Naive thymus-derived CD4-positive, alpha-beta T cell (primary cell): ENCODE results near the gene ERVH48-1. TPM values are rescaled to one million over a fixed set of nuclear protein-coding genes. Genes with fewer than 3 reads are reported as not detected.
"Not testable (repeated sequence)": the region's sequence is repeated elsewhere in the genome, so short reads cannot be mapped to it uniquely, and the experiment has no call there.

ENCODE experiments used
- ATAC-seq: fragments of 150-1000 bp; cut with Tn5 transposase; 2 replicates; pipeline ENCODE4 v1.10.0; 2021; ENCODE audit warnings: mild to moderate bottlenecking, moderate library complexity
- CTCF ChIA-PET: fragments of 350-600 bp; sonication (Branson Sonifier 250); formaldehyde crosslinking; loops from one replicate; lab custom pipeline; 2021; ENCODE audit warnings: antibody characterized with exemption; lab: Charles Lee
- POLR2A ChIA-PET: fragments of 350-600 bp; sonication (Branson Sonifier 250); formaldehyde crosslinking; loops from one replicate; lab custom pipeline; 2021; ENCODE audit warnings: antibody characterized with exemption, inconsistent platforms; lab: Charles Lee
- DNase-seq, 9 donors: peaks; one replicate each; pipeline versions ENCODE4 v3.0.0 to v3.0.0-alpha.2; 2020 to 2022; ENCODE audit warnings: mixed read lengths in 1 of 9
- H3K27ac ChIP-seq: one replicate; pipeline ENCODE4 v1.7.0; 2013; ENCODE audit warnings: mild to moderate bottlenecking, low read depth, low read length, moderate library complexity
- H3K27me3 ChIP-seq, 2 donors: one replicate each; pipeline ENCODE4 v1.7.0; 2013; ENCODE audit warnings: low read length in 2 of 2, mild to moderate bottlenecking in 2 of 2, moderate library complexity in 2 of 2; ENCODE audit not compliant: control insufficient read depth in 2 of 2, insufficient read depth in 2 of 2
- H3K36me3 ChIP-seq, 3 experiments: 1 replicate in 2 of 3; 2 replicates in 1 of 3; pipeline ENCODE4 v1.7.0; 2013; ENCODE audit warnings: low read length in 3 of 3, mild to moderate bottlenecking in 3 of 3, moderate library complexity in 1 of 3; ENCODE audit not compliant: insufficient read depth in 3 of 3, control insufficient read depth in 2 of 3
- H3K4me1 ChIP-seq, 2 donors: one replicate each; pipeline ENCODE4 v1.7.0; 2013; ENCODE audit warnings: low read length in 2 of 2, mild to moderate bottlenecking in 2 of 2, moderate library complexity in 1 of 2; ENCODE audit not compliant: control insufficient read depth in 2 of 2, insufficient read depth in 2 of 2
- H3K4me3 ChIP-seq: 2 replicates; pipeline ENCODE4 v1.7.0; 2013; ENCODE audit warnings: mild to moderate bottlenecking, low read length
- H3K9me3 ChIP-seq, 3 experiments: 1 replicate in 2 of 3; 2 replicates in 1 of 3; pipeline ENCODE4 v1.7.0; 2013; ENCODE audit warnings: low read length in 3 of 3; ENCODE audit not compliant: control insufficient read depth in 2 of 3
- H3K27ac Mint-ChIP-seq, 9 donors: one replicate each; pipeline ENCODE4 v1.8.0; 2020 to 2022; ENCODE audit warnings: mixed read lengths in 9 of 9, mild to moderate bottlenecking in 8 of 9, moderate library complexity in 5 of 9, inconsistent platforms in 2 of 9
- H3K27me3 Mint-ChIP-seq, 5 donors: one replicate each; pipeline ENCODE4 v1.8.0; 2021 to 2022; ENCODE audit warnings: mixed read lengths in 5 of 5, mild to moderate bottlenecking in 1 of 5
- H3K36me3 Mint-ChIP-seq, 5 donors: one replicate each; pipeline ENCODE4 v1.8.0; 2020 to 2022; ENCODE audit warnings: mixed read lengths in 5 of 5, mild to moderate bottlenecking in 3 of 5, inconsistent platforms in 1 of 5
- H3K4me1 Mint-ChIP-seq, 7 donors: one replicate each; pipeline ENCODE4 v1.8.0; 2020 to 2022; ENCODE audit warnings: mixed read lengths in 7 of 7, mild to moderate bottlenecking in 3 of 7, inconsistent platforms in 1 of 7
- H3K4me3 Mint-ChIP-seq, 10 donors: one replicate each; pipeline ENCODE4 v1.8.0; 2020 to 2022; ENCODE audit warnings: mild to moderate bottlenecking in 10 of 10, mixed read lengths in 10 of 10, moderate library complexity in 6 of 10, inconsistent platforms in 2 of 10
- H3K9me3 Mint-ChIP-seq, 11 donors: one replicate each; pipeline ENCODE4 v1.8.0; 2020 to 2022; ENCODE audit warnings: mixed read lengths in 11 of 11, mild to moderate bottlenecking in 4 of 11, inconsistent platforms in 1 of 11, moderate library complexity in 1 of 11
- intact Hi-C, 2 donors: fragments of 100-400 bp; cut with micrococcal nuclease; formaldehyde crosslinking; loops; one replicate each; pipeline ENCODE4 v1.15.1; 2023
- polyA plus RNA-seq, 2 donors: library from polyadenylated mRNA; unstranded; fragments of 300-500 nt; fragmentation: Illumina TruSeq; gene quantifications; one replicate each; pipeline ENCODE4 v1.2.3, GENCODE V29; 2021
- total RNA-seq, 6 experiments: library from RNA in 5 of 6; stranded (reverse) in 5 of 6; gene quantifications; 1 replicate in 5 of 6; 2 replicates in 1 of 6; pipeline ENCODE4 v1.2.3 and lab custom pipeline; 2021 to 2026

The ERVH48-1 gene
- total and polyA plus RNA-seq, 7 experiments from 2014 or later, result 0.17 to 2.8 (median 0.65) TPM

- H3K27ac ChIP-seq, intact Hi-C loops, H3K27ac Mint-ChIP-seq, H3K4me1 Mint-ChIP-seq, DNase-seq, H3K4me1 ChIP-seq, H3K27me3 Mint-ChIP-seq, H3K27me3 ChIP-seq, H3K9me3 Mint-ChIP-seq, H3K4me3 ChIP-seq, ATAC-seq, H3K9me3 ChIP-seq, H3K4me3 Mint-ChIP-seq: not testable (repeated sequence)
- H3K36me3 ChIP-seq, result peaks cover 3 to 69% (median 7%) of the 10 kb centered on the region in 3 experiments
- POLR2A ChIA-PET, result interaction anchor here (0.6 kb wide), 1 partner anchor 54 kb away, joined by 3 read pairs; no protein-coding TSS in a partner anchor
- H3K36me3 Mint-ChIP-seq, result peaks cover 0 to 30% (median 19%) of the 10 kb centered on the region in 5 donors
- CTCF ChIA-PET, result interaction anchor here (0.8 kb wide), 1 partner anchor 35 kb away, joined by 3 read pairs; no protein-coding TSS in a partner anchor
Measured at GRCh38 chr21:42908484-42908883, 16.9 kb downstream of the ERVH48-1 start.

- intact Hi-C loops, result no loop called here
- H3K9me3 Mint-ChIP-seq, result peaks cover 0 to 2% (median 0%) of the 10 kb centered on the region in 11 donors
- peaks cover 0 to 6% (median 3%) of the 10 kb centered on the region in 7 donors for H3K4me1 Mint-ChIP-seq
- DNase-seq, result no peak
- H3K9me3 ChIP-seq, result no peaks in the 10 kb centered on the region
- no peak overlapping the region for H3K4me3 Mint-ChIP-seq
- no peaks in the 10 kb centered on the region for H3K27me3 ChIP-seq
- H3K27me3 Mint-ChIP-seq, result no peaks in the 10 kb centered on the region
- no peak overlapping the region for H3K27ac ChIP-seq
- H3K4me3 ChIP-seq, result no peak overlapping the region
- H3K36me3 Mint-ChIP-seq, result peaks cover 0 to 24% (median 19%) of the 10 kb centered on the region in 5 donors
- H3K27ac Mint-ChIP-seq, result peak overlapping the region in 1 of 9 donors; percentile 15
- POLR2A ChIA-PET, result no interaction called here
- peaks cover 3 to 67% (median 7%) of the 10 kb centered on the region in 3 experiments for H3K36me3 ChIP-seq
- CTCF ChIA-PET, result no interaction called here
- H3K4me1 ChIP-seq, result no peaks in the 10 kb centered on the region
- no peak for ATAC-seq
Measured at GRCh38 chr21:42906233-42906632, 19.2 kb downstream of the ERVH48-1 start.

- H3K36me3 Mint-ChIP-seq, result peaks cover 0 to 24% (median 17%) of the 10 kb centered on the region in 5 donors
Measured at GRCh38 chr21:42905195-42905594, 20.2 kb downstream of the ERVH48-1 start.

GRCh38 chr21:42903817-42904216 is 21.6 kb downstream of the ERVH48-1 start:
- H3K4me3 Mint-ChIP-seq, result no peak overlapping the region
- Histone ChIP-seq H3K36me3 (peaks cover 3 to 60% (median 7%) of the 10 kb centered on the region in 3 experiments), H3K9me3 (no peaks in the 10 kb centered on the region), H3K4me1 (no peaks in the 10 kb centered on the region), H3K27ac (no peak overlapping the region), H3K4me3 (no peak overlapping the region), H3K27me3 (no peaks in the 10 kb centered on the region)
- ATAC-seq (no peak), DNase-seq (no peak)
- H3K27ac Mint-ChIP-seq, result peak overlapping the region in 1 of 9 donors; percentile 38
- CTCF ChIA-PET, result no interaction called here
- intact Hi-C loops, result no loop called here
- POLR2A ChIA-PET, result interaction anchor here (1.1 kb wide), 1 partner anchor 11 kb away, joined by 3 read pairs; the partner anchor contains the start of gene NDUFV3
- peaks cover 0 to 2% (median 0%) of the 10 kb centered on the region in 11 donors for H3K9me3 Mint-ChIP-seq
- H3K27me3 Mint-ChIP-seq, result no peaks in the 10 kb centered on the region
- peaks cover 0 to 9% (median 3%) of the 10 kb centered on the region in 7 donors for H3K4me1 Mint-ChIP-seq
- H3K36me3 Mint-ChIP-seq, result peaks cover 0 to 26% (median 16%) of the 10 kb centered on the region in 5 donors

More at GRCh38 chr21:42905195-42905594, 20.2 kb downstream of the ERVH48-1 start:
- ATAC-seq, result no peak
- peaks cover 0 to 7% (median 3%) of the 10 kb centered on the region in 7 donors for H3K4me1 Mint-ChIP-seq
- Histone ChIP-seq H3K9me3 (no peaks in the 10 kb centered on the region), H3K4me3 (no peak overlapping the region), H3K4me1 (no peaks in the 10 kb centered on the region), H3K36me3 (peaks cover 3 to 68% (median 7%) of the 10 kb centered on the region in 3 experiments), H3K27me3 (no peaks in the 10 kb centered on the region), H3K27ac (no peak overlapping the region)
- ChIA-PET CTCF (no interaction called here), POLR2A (interaction anchor here (0.7 kb wide), 1 partner anchor 41 kb away, joined by 3 read pairs; no protein-coding TSS in a partner anchor)
- no peak overlapping the region for H3K4me3 Mint-ChIP-seq
- no peak for DNase-seq
- no peak overlapping the region for H3K27ac Mint-ChIP-seq
- H3K9me3 Mint-ChIP-seq, result peaks cover 0 to 2% (median 0%) of the 10 kb centered on the region in 11 donors
- H3K27me3 Mint-ChIP-seq, result no peaks in the 10 kb centered on the region
- intact Hi-C loops, result no loop called here

- Histone ChIP-seq H3K4me3 (no peak overlapping the region), H3K27ac (no peak overlapping the region), H3K36me3 (peaks cover 8 to 60% (median 10%) of the 10 kb centered on the region in 3 experiments), H3K4me1 (no peaks in the 10 kb centered on the region), H3K9me3 (no peaks in the 10 kb centered on the region), H3K27me3 (no peaks in the 10 kb centered on the region)
- intact Hi-C loops, result no loop called here
- Mint-ChIP-seq H3K4me1 (peaks cover 4 to 24% (median 20%) of the 10 kb centered on the region in 7 donors), H3K4me3 (peak overlapping the region in 1 of 10 donors; percentile 36), H3K27ac (no peak overlapping the region), H3K27me3 (no peaks in the 10 kb centered on the region), H3K9me3 (no peaks in the 10 kb centered on the region), H3K36me3 (peaks cover 0 to 29% (median 7%) of the 10 kb centered on the region in 5 donors)
- POLR2A ChIA-PET, result interaction anchor here (0.9 kb wide), 1 partner anchor 22 kb away, joined by 3 read pairs; no protein-coding TSS in a partner anchor
- CTCF ChIA-PET, result no interaction called here
- DNase-seq (no peak), ATAC-seq (no peak)
Measured at GRCh38 chr21:42900446-42900845, 25.0 kb downstream of the ERVH48-1 start.

- no peaks in the 10 kb centered on the region for H3K9me3 ChIP-seq
- peaks cover 6 to 8% of the 10 kb centered on the region in 2 donors for H3K4me1 ChIP-seq
- H3K27ac ChIP-seq, result peak within 1 kb of the TSS; percentile 97
- no peaks in the 10 kb centered on the region for H3K27me3 ChIP-seq
- peak within 1 kb of the TSS; percentile 92 to 98 (median 97) for H3K27ac Mint-ChIP-seq
- peaks cover under 1 to 13% (median 5%) of the 10 kb centered on the region in 3 experiments for H3K36me3 ChIP-seq
- intact Hi-C loops, result loop anchor here (1.0 to 10.0 kb wide), 8 partner anchors 14 to 896 kb away; partner anchors contain the start of genes PKNOX1 (in 2 of the 2), WDR4 (in 2 of the 2), HSF2BP (in 1 of the 2) and PDXK (in 1 of the 2)
- DNase-seq (peak; percentile 96 to 100 (median 98)), ATAC-seq (peak; percentile 96)
- H3K36me3 Mint-ChIP-seq, result peaks cover 0 to 9% (median 6%) of the 10 kb centered on the region in 5 donors
- CTCF ChIA-PET, result interaction anchor here (0.9 kb wide), 1 partner anchor 84 kb away, joined by 3 read pairs; no protein-coding TSS in a partner anchor
- H3K4me3 ChIP-seq, result peak within 1 kb of the TSS; percentile 94
- H3K9me3 Mint-ChIP-seq, result no peaks in the 10 kb centered on the region
- H3K4me3 Mint-ChIP-seq, result peak within 1 kb of the TSS; percentile 87 to 96 (median 90)
- H3K27me3 Mint-ChIP-seq, result no peaks in the 10 kb centered on the region
- H3K4me1 Mint-ChIP-seq, result peaks cover 14 to 25% (median 22%) of the 10 kb centered on the region in 7 donors
- POLR2A ChIA-PET, result interaction anchor here (0.6 to 3.5 kb wide), 9 partner anchors 9 to 829 kb away, joined by 3 to 44 read pairs (median 4); partner anchors contain the start of genes PKNOX1 and WDR4
Measured at GRCh38 chr21:42892931-42893755, 32.3 kb downstream of the ERVH48-1 start, which contains the start of gene NDUFV3. TSS of gene NDUFV3 (plus strand) at chr21:42893309. CDS start at chr21:42893334, 25 bp downstream.
